ENCODE measurements around the gene INPP5K.

The INPP5K gene

DNA sequence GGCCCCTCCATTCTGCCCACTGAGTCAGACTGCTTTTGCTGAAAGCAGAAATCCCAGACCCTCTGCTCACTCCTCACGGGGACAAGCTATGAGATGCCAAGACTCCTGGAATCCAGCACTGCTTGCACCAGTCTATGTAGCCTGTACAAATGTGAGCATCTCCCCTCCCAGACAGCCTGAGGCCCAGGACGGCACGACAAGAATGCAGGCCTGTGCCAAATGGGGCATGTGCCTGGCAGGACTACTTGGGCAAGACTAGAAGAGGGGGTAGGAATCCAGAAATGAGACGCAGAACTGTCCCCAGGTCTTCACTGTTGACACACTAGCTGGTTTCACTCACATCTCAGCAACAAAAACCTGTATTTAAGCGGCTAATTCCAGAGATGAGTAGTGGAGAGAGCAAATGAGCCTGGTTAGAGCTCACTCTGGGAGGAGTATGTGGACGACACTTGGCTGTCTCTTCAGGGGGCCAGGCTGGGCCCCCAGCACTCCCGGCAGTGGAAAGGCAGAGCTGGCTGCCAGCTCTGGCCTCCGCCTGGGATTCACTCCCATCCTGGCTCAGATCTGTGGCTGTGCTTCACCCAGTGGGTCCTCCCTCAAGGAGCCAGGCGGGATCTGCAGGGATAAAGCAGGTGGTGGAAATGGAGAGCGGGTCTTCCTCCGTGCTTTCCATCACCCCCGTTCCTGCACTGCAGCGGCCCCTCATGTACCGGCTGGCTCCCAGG, 21.0 kb downstream of the INPP5K start:
- DNase-seq, result no peak
- no peak for TF ChIP-seq EZH2 (optimal IDR thresholded peaks at IDR 0.05; ENCODE audit: low read depth, low read length)

DNA sequence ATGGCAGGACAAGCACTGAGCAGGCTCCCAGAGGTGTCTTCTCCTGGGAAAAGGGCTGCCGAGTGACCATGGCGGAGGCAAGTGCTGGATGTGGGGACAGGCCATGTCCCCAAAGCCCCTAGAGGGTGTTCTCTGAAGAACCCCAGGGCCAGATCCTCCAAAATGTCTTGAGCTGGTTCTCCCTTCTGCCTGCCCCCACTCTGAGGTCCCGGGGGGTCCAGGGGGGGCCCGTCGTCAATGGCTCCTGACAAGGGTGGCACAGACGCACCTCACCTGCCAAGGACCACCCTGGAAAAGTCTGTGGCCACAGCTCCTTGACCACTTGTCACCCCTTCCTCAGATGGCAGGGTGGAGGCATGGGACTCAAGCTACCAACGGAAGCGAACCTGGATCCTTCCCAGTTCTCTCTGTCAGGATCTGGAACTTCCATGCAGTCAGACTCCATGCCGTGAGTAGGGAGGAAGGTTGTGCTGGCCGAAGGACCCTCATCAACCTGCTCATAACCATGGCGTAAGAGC, 21.6 kb downstream of the INPP5K start:
- Histone ChIP-seq H4K20me1 (ENCODE audit: insufficient read depth, low read length) (no peaks in the 10 kb centered on the region), H3K4me2 (ENCODE audit: low read depth, low read length) (no peak overlapping the region), H3F3A (ENCODE audit: insufficient read depth, low read length) (0 out of 2 replicates have a peak, but pooled peaks cover 2% of the 10 kb centered on the region), H3K27me3 (replicated peaks; ENCODE audit: insufficient read depth, low read length) (no peaks in the 10 kb centered on the region), H3K4me3 (ENCODE audit: low read length) (no peak overlapping the region), H3K36me3 (replicated peaks; ENCODE audit: insufficient read depth, low read length) (no peaks in the 10 kb centered on the region), H2AFZ (ENCODE audit: low read length) (no peak overlapping the region), H3K9me3 (replicated peaks; ENCODE audit: insufficient read depth, low read length) (no peaks in the 10 kb centered on the region), H3K79me2 (ENCODE audit: low read length) (0 out of 2 replicates have a peak, but pooled peaks cover 3% of the 10 kb centered on the region), H3K4me1 (ENCODE audit: low read length) (0 out of 2 replicates have a peak, but pooled peaks cover 3% of the 10 kb centered on the region), H3K27ac (ENCODE audit: low read length) (no peak overlapping the region), H3K9me2 (replicated peaks; ENCODE audit: insufficient read depth, low read length) (no peaks in the 10 kb centered on the region), H3K9ac (ENCODE audit: low read length) (no peak overlapping the region)
- TF ChIP-seq, protein P1, sequence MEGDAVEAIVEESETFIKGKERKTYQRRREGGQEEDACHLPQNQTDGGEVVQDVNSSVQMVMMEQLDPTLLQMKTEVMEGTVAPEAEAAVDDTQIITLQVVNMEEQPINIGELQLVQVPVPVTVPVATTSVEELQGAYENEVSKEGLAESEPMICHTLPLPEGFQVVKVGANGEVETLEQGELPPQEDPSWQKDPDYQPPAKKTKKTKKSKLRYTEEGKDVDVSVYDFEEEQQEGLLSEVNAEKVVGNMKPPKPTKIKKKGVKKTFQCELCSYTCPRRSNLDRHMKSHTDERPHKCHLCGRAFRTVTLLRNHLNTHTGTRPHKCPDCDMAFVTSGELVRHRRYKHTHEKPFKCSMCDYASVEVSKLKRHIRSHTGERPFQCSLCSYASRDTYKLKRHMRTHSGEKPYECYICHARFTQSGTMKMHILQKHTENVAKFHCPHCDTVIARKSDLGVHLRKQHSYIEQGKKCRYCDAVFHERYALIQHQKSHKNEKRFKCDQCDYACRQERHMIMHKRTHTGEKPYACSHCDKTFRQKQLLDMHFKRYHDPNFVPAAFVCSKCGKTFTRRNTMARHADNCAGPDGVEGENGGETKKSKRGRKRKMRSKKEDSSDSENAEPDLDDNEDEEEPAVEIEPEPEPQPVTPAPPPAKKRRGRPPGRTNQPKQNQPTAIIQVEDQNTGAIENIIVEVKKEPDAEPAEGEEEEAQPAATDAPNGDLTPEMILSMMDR (IDR thresholded peaks at IDR 0.05; ENCODE audit: low read length), result no peak
- no peak for TF ChIP-seq EZH2 (optimal IDR thresholded peaks at IDR 0.05; ENCODE audit: low read depth, low read length)
- TF ChIP-seq EZH2phosphoT487 (IDR thresholded peaks at IDR 0.05; ENCODE audit: low read length), result no peak
- no peak for DNase-seq

More for the DNA sequence above, 21.0 kb downstream of the INPP5K start:
- Histone ChIP-seq H3K79me2 (ENCODE audit: low read length) (0 out of 2 replicates have a peak, but pooled peaks cover 1% of the 10 kb centered on the region), H3K4me3 (ENCODE audit: low read length) (no peak overlapping the region), H3K9ac (ENCODE audit: low read length) (no peak overlapping the region), H2AFZ (ENCODE audit: low read length) (no peak overlapping the region), H3K36me3 (replicated peaks; ENCODE audit: insufficient read depth, low read length) (no peaks in the 10 kb centered on the region), H3K9me3 (replicated peaks; ENCODE audit: insufficient read depth, low read length) (no peaks in the 10 kb centered on the region), H3K27ac (ENCODE audit: low read length) (no peak overlapping the region), H3F3A (ENCODE audit: insufficient read depth, low read length) (no peaks in the 10 kb centered on the region), H3K9me2 (replicated peaks; ENCODE audit: insufficient read depth, low read length) (no peaks in the 10 kb centered on the region), H3K4me1 (ENCODE audit: low read length) (0 out of 2 replicates have a peak, but pooled peaks cover 2% of the 10 kb centered on the region), H3K4me2 (ENCODE audit: low read depth, low read length) (no peak overlapping the region), H4K20me1 (ENCODE audit: insufficient read depth, low read length) (no peaks in the 10 kb centered on the region), H3K27me3 (replicated peaks; ENCODE audit: insufficient read depth, low read length) (no peaks in the 10 kb centered on the region)

DNA sequence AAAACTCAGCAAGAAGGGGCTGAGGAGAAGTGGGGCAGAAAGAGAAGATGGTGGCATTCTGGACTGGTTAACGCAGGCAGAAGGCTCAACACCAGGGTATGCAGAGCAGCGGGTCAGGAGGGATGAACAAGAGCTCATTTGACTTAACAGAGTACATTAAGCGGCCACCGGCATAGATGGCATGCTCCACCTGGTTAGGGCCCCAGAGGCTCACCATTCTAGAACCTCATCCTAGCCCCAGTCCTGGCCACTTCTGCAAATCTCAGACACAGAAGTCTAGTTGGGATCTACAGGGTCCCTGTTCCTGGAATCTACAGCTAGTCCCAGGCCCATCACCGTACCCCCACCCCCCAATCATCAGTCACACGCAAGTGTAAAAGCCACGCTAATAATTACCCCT, 22.2 kb downstream of the INPP5K start:
- Histone ChIP-seq H3K27me3 (replicated peaks; ENCODE audit: insufficient read depth, low read length) (no peaks in the 10 kb centered on the region), H3K9me3 (replicated peaks; ENCODE audit: insufficient read depth, low read length) (no peaks in the 10 kb centered on the region), H4K20me1 (ENCODE audit: insufficient read depth, low read length) (no peaks in the 10 kb centered on the region), H3F3A (ENCODE audit: insufficient read depth, low read length) (0 out of 2 replicates have a peak, but pooled peaks cover 3% of the 10 kb centered on the region), H3K9me2 (replicated peaks; ENCODE audit: insufficient read depth, low read length) (no peaks in the 10 kb centered on the region), H3K4me2 (ENCODE audit: low read depth, low read length) (no peak overlapping the region), H3K4me1 (ENCODE audit: low read length) (0 out of 2 replicates have a peak, but pooled peaks cover 3% of the 10 kb centered on the region), H3K79me2 (ENCODE audit: low read length) (0 out of 2 replicates have a peak, but pooled peaks cover 3% of the 10 kb centered on the region), H3K9ac (ENCODE audit: low read length) (no peak overlapping the region), H3K36me3 (replicated peaks; ENCODE audit: insufficient read depth, low read length) (no peaks in the 10 kb centered on the region), H2AFZ (ENCODE audit: low read length) (no peak overlapping the region), H3K27ac (ENCODE audit: low read length) (no peak overlapping the region), H3K4me3 (ENCODE audit: low read length) (no peak overlapping the region)
- no peak for DNase-seq
- no peak for TF ChIP-seq EZH2phosphoT487 (IDR thresholded peaks at IDR 0.05; ENCODE audit: low read length)
- TF ChIP-seq, protein P1 (IDR thresholded peaks at IDR 0.05; ENCODE audit: low read length), result no peak
- TF ChIP-seq EZH2 (optimal IDR thresholded peaks at IDR 0.05; ENCODE audit: low read depth, low read length), result no peak

All from MM.1S (cell line).